GM20000 (cell line): ENCODE data around the gene GRAMD2B.

Source experiments
- DNase-seq: peaks from one replicate; pipeline ENCODE4 v3.0.0; 2012; ENCODE audit warnings: low spot score
- CTCF ChIP-seq: IDR thresholded peaks from 2 replicates; pipeline ENCODE4 v1.5.1; 2012; ENCODE audit warnings: mild to moderate bottlenecking, control low read depth; ENCODE audit errors: extremely low read depth, missing control alignments

Gene GRAMD2B

GRCh38 chr5:126482591-126482990 is 59.4 kb downstream of the GRAMD2B start:
- TF ChIP-seq CTCF = no peak
- no peak for DNase-seq

GRCh38 chr5:126483156-126483555 is 59.9 kb downstream of the GRAMD2B start:
- no peak for DNase-seq
- no peak for TF ChIP-seq CTCF

- DNase-seq = no peak
- TF ChIP-seq CTCF = no peak
These were observed 61.0 kb downstream of the GRAMD2B start for GRCh38 chr5:126484253-126484652.

GRCh38 chr5:126486332-126486731 is 63.1 kb downstream of the GRAMD2B start:
- DNase-seq = no peak
- TF ChIP-seq CTCF = no peak

- no peak for TF ChIP-seq CTCF
- no peak for DNase-seq
These were observed 64.4 kb downstream of the GRAMD2B start for GRCh38 chr5:126487596-126487995.

- no peak for DNase-seq
- no peak for TF ChIP-seq CTCF
These were observed 65.3 kb downstream of the GRAMD2B start for GRCh38 chr5:126488443-126489065.

GRCh38 chr5:126490167-126490940 is 67.1 kb downstream of the GRAMD2B start:
- DNase-seq = no peak
- TF ChIP-seq CTCF = no peak
